ENCODE measurements around the gene ZNF276. TPM values are rescaled to one million over a fixed set of nuclear protein-coding genes. Genes with fewer than 3 reads are reported as not detected.

ZNF276 gene
- total and polyA plus RNA-seq, 2 donors (not counting 1 experiment from before 2014, with no cell fraction given) = 6.2 to 12.7 TPM

GRCh38 chr16:89759746-89760340 is 38.5 kb downstream of the ZNF276 start:
- no peaks in the 10 kb centered on the region for H4K20me1 ChIP-seq (ENCODE audit: control insufficient read depth, extremely low read depth, insufficient read depth, low read length)
- H2AFZ ChIP-seq (ENCODE audit: low read length) = no peak overlapping the region
- no peak for DNase-seq (ENCODE audit: low read depth in 2 of 2)
- H3K4me3 ChIP-seq (replicated peaks in 1 of 4; ENCODE audit: control extremely low read depth in 1 of 4, insufficient read depth in 1 of 4, low read depth in 3 of 4, low read length in 4 of 4) = no peak overlapping the region
- H3K9me3 ChIP-seq (ENCODE audit: control insufficient read depth, insufficient read depth, low read depth, low read length) = no peaks in the 10 kb centered on the region
- H3K36me3 ChIP-seq (ENCODE audit: control insufficient read depth, insufficient read depth, low read length) = peaks cover 10% of the 10 kb centered on the region
- H3K79me2 ChIP-seq (ENCODE audit: control insufficient read depth, insufficient read depth, low read length) = no peaks in the 10 kb centered on the region
- no peaks in the 10 kb centered on the region for H3K4me1 ChIP-seq (ENCODE audit: control insufficient read depth, extremely low read depth, insufficient read depth, low read length)
- no peaks in the 10 kb centered on the region for H3K27me3 ChIP-seq (ENCODE audit: control insufficient read depth, insufficient read depth, low read length)
- TF ChIP-seq EZH2 (IDR thresholded peaks at IDR 0.05; ENCODE audit: low read length, missing control alignments) = no peak
- no peak for TF ChIP-seq CTCF (conservative IDR thresholded peaks at IDR 0.05 in 1 of 2, IDR thresholded peaks at IDR 0.05 in 1 of 2; ENCODE audit: low read depth in 1 of 2, low read length in 2 of 2)
- no peak overlapping the region for H3K27ac ChIP-seq (ENCODE audit: insufficient read depth, low read length)
- H3K9ac ChIP-seq (ENCODE audit: insufficient read depth, low read length) = no peak overlapping the region
- no peak overlapping the region for H3K4me2 ChIP-seq (ENCODE audit: extremely low read depth, insufficient read depth, low read length)

- H3K27ac ChIP-seq (ENCODE audit: insufficient read depth, low read length) = no peak overlapping the region
Measured at GRCh38 chr16:89761304-89761922, 40.1 kb downstream of the ZNF276 start.

More at GRCh38 chr16:89761304-89761922, 40.1 kb downstream of the ZNF276 start:
- no peaks in the 10 kb centered on the region for H3K4me1 ChIP-seq (ENCODE audit: control insufficient read depth, extremely low read depth, insufficient read depth, low read length)
- H3K79me2 ChIP-seq (ENCODE audit: control insufficient read depth, insufficient read depth, low read length) = no peaks in the 10 kb centered on the region
- TF ChIP-seq EZH2 (IDR thresholded peaks at IDR 0.05; ENCODE audit: low read length, missing control alignments) (no peak), CTCF (conservative IDR thresholded peaks at IDR 0.05 in 1 of 2, IDR thresholded peaks at IDR 0.05 in 1 of 2; ENCODE audit: low read depth in 1 of 2, low read length in 2 of 2) (no peak)
- H3K36me3 ChIP-seq (ENCODE audit: control insufficient read depth, insufficient read depth, low read length) = peaks cover 8% of the 10 kb centered on the region
- H3K27me3 ChIP-seq (ENCODE audit: control insufficient read depth, insufficient read depth, low read length) = no peaks in the 10 kb centered on the region
- no peaks in the 10 kb centered on the region for H4K20me1 ChIP-seq (ENCODE audit: control insufficient read depth, extremely low read depth, insufficient read depth, low read length)
- no peak overlapping the region for H3K9ac ChIP-seq (ENCODE audit: insufficient read depth, low read length)
- no peak for DNase-seq (ENCODE audit: low read depth in 2 of 2)
- H2AFZ ChIP-seq (ENCODE audit: low read length) = no peak overlapping the region
- H3K4me3 ChIP-seq (replicated peaks in 1 of 4; ENCODE audit: control extremely low read depth in 1 of 4, insufficient read depth in 1 of 4, low read depth in 3 of 4, low read length in 4 of 4) = no peak overlapping the region
- no peaks in the 10 kb centered on the region for H3K9me3 ChIP-seq (ENCODE audit: control insufficient read depth, insufficient read depth, low read depth, low read length)
- H3K4me2 ChIP-seq (ENCODE audit: extremely low read depth, insufficient read depth, low read length) = no peak overlapping the region
